C4-2B (cell line): Measurements from ENCODE around the gene TGM2.

ENCODE experiments used
- H3K27ac ChIP-seq: fragments of 450-650 bp; 2 replicates; pipeline ENCODE4 v1.5.1; 2017
- CTCF ChIP-seq: fragments of 450-650 bp; conservative IDR thresholded peaks from 2 replicates; pipeline ENCODE4 v1.5.1; 2017; ENCODE audit warnings: mild to moderate bottlenecking
- ZFX ChIP-seq: fragments of 450-650 bp; IDR thresholded peaks from 2 replicates; pipeline ENCODE4 v1.6.1; 2017

TGM2 gene

GRCh38 chr20:38115896-38116295, 49.2 kb downstream of the TGM2 start:
- no peak overlapping the region for H3K27ac ChIP-seq
- TF ChIP-seq ZFX (no peak), CTCF (no peak)

GRCh38 chr20:38115205-38115604, 49.9 kb downstream of the TGM2 start:
- no peak overlapping the region for H3K27ac ChIP-seq
- no peak for TF ChIP-seq CTCF
- no peak for TF ChIP-seq ZFX

GRCh38 chr20:38114353-38114791, 50.7 kb downstream of the TGM2 start:
- TF ChIP-seq ZFX (no peak), CTCF (no peak)

GRCh38 chr20:38113401-38114325, 51.4 kb downstream of the TGM2 start:
- no peak for TF ChIP-seq ZFX
- TF ChIP-seq CTCF: no peak; the same call in 1 of the 2 replicates
- H3K27ac ChIP-seq: peak overlapping the region; percentile 89

More at GRCh38 chr20:38114353-38114791, 50.7 kb downstream of the TGM2 start:
- no peak overlapping the region; the same call in 1 of the 2 replicates for H3K27ac ChIP-seq

- TF ChIP-seq CTCF: no peak
- TF ChIP-seq ZFX: no peak
These were observed 52.2 kb downstream of the TGM2 start for GRCh38 chr20:38112930-38113294.

GRCh38 chr20:38112261-38112929, 52.7 kb downstream of the TGM2 start:
- peak overlapping the region; percentile 89 for H3K27ac ChIP-seq
- TF ChIP-seq ZFX: no peak
- no peak for TF ChIP-seq CTCF

More at GRCh38 chr20:38112930-38113294, 52.2 kb downstream of the TGM2 start:
- H3K27ac ChIP-seq: peak overlapping the region; percentile 89
